GM10266 (cell line): ENCODE data around the gene PDE6B.

Experiments
- DNase-seq: peaks from one replicate; pipeline ENCODE4 v3.0.0; 2012; ENCODE audit errors: extremely low spot score
- TF ChIP-seq, protein P1 (sequence below): IDR thresholded peaks from 2 replicates; pipeline ENCODE4 v1.5.1; 2012; ENCODE audit warnings: mild to moderate bottlenecking, low read depth; ENCODE audit not compliant: control insufficient read depth, insufficient read depth; ENCODE audit errors: missing control alignments

The PDE6B gene

GRCh38 chr4:657834-658667, 32.7 kb downstream of the PDE6B start:
- TF ChIP-seq, protein P1, sequence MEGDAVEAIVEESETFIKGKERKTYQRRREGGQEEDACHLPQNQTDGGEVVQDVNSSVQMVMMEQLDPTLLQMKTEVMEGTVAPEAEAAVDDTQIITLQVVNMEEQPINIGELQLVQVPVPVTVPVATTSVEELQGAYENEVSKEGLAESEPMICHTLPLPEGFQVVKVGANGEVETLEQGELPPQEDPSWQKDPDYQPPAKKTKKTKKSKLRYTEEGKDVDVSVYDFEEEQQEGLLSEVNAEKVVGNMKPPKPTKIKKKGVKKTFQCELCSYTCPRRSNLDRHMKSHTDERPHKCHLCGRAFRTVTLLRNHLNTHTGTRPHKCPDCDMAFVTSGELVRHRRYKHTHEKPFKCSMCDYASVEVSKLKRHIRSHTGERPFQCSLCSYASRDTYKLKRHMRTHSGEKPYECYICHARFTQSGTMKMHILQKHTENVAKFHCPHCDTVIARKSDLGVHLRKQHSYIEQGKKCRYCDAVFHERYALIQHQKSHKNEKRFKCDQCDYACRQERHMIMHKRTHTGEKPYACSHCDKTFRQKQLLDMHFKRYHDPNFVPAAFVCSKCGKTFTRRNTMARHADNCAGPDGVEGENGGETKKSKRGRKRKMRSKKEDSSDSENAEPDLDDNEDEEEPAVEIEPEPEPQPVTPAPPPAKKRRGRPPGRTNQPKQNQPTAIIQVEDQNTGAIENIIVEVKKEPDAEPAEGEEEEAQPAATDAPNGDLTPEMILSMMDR: no peak
- DNase-seq: no peak

DNA sequence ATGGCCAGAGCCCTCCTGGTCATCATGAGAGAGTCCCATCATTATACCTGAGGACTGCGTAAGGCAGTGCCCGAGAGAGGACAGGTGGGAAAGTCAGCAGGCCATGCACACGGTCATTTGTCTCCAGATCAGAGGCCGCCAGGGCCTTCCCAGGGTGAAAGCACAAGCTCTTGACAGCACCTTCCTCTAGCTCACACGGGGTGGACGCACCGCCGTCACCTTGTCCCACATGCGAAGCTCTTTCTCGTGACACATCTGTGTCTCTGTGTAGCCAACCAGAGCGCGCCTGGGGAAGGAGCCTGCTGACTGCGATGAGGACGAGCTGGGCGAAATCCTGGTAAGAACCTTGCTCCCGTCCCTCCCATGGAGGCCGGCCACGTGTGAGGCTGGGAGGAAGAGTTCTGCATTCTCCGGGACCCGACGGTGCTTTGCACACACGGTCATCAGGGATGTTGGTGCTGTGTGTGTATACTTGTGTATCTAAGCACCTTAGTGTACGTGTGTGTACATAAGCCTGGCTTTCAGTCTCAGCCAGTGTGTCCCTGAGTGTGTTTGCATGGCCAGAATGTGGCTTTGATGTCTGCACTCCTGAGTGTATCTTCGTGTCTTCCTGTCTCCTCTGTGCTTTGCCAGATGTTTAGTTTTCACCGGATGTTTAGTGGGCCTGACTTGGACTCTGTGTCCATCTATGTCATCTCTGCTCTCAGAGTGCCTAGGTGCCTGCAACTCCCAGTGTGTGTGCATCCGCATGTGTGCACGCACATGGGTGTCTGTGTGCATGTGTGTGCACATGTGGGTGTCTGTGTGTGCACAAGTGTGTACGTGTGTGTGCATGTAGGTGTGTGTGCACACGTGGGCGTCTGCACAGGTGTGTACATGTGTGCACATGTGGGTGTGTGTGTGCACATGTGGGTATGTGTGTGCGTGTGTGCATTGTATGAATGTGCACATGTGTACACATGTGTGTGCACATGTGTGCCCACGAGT, 33.6 kb downstream of the PDE6B start:
- TF ChIP-seq, protein P1: no peak
- no peak for DNase-seq

DNA sequence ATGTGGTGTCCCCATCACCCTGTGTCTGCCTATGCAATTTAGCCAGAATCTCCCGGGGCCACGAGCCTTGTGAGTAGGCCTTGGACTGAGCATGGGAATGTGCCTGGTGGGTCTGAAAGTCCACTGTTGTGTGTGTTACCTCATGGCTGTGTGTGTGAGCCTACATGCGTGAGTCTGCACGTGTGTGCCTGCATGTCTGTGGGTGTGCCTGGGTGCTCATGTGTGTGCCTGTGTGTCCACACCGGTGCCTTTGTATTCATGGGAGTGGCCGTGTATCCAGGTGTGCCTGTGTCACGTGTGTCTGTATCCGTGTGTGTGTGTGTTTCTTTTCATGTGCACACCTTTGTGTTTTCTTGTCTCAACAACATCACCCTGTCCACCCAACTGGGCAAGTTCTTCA, 34.5 kb downstream of the PDE6B start:
- no peak for DNase-seq
- TF ChIP-seq, protein P1: no peak

GRCh38 chr4:660401-660800, 35.0 kb downstream of the PDE6B start:
- no peak for DNase-seq

DNA sequence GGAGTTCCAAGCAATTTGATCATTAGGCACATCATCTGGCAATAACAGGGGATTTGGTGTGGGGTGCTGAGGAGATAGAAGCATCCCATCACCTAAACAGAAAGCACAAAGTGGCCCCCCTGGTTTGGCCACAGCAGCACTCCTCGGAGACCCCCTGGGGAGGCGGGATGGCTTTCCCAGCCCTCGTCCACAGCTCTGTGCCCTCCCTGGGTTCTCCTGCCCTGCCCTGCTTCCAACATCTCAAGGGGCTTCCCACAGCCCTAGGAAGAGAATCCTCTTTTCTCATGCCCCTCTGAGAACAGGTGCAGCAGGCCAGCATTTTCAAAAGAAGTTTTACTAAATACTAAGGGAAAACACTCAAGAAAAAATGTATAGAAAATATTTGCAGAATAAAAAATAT, 35.9 kb downstream of the PDE6B start:
- TF ChIP-seq, protein P1: no peak
- DNase-seq: no peak

More at GRCh38 chr4:660401-660800, 35.0 kb downstream of the PDE6B start:
- TF ChIP-seq, protein P1: no peak

DNA sequence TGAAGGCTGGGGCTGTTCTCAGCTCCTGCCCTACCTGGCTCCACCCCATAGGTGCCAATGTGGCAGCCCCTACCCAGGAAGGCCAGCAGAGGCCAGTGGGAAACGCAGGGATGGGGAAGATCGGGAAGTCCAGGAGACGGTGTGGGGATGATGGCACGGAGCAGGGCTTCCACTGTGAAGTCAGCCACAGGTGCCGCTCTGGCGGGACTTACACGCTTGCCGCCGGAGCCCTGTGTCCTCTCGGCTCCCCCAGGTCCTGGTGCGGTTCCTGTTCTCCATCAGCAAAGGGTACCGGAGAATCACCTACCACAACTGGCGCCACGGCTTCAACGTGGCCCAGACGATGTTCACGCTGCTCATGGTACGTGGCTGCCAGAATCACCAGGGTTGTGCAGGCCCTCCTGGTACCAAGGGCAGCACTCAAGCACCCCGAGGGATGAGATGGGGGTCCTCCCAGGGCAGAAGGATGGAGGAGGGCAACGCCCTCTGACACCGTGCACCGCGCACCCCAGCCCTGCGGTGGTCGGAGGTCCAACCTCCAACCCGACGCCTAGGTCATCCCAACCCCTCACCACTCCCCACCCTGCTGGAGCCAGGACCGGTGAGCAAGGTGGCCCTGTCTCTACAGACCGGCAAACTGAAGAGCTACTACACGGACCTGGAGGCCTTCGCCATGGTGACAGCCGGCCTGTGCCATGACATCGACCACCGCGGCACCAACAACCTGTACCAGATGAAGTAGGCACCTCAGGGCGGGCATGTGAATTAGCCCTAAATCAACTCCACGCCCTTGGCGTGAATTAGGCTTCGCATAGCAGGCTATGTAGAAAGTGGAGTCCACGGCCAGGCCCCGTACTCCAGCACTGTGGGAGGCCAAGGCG, 36.7 kb downstream of the PDE6B start:
- TF ChIP-seq, protein P1: no peak
- DNase-seq: no peak
